HT-29 (cell line): ENCODE results near the gene NSF. TPM values are rescaled to one million over a fixed set of nuclear protein-coding genes. Genes with fewer than 3 reads are reported as not detected.
A peak's percentile ranks its signal among the peaks of the same experiment; 100 is the strongest.

ENCODE experiments used
- DNase-seq: peaks from one replicate; pipeline ENCODE4 v3.0.0-alpha.2; 2015; ENCODE audit warnings: low spot score
- total RNA-seq: library from RNA; depleted of rRNA; stranded (reverse); fragments of >200 nt; shearing (Covaris generic); gene quantifications from 2 replicates; pipeline ENCODE4 v1.2.3, GENCODE V29; 2014

The NSF gene
- total RNA-seq, 1 experiment from 2014 or later = 14.7 TPM

- DNase-seq = no peak
These were observed 127.5 kb downstream of the NSF start for GRCh38 chr17:46717999-46718398.

GRCh38 chr17:46719891-46720290, 129.4 kb downstream of the NSF start:
- no peak for DNase-seq

- no peak for DNase-seq
These were observed 129.9 kb downstream of the NSF start for GRCh38 chr17:46720408-46720807.

GRCh38 chr17:46722662-46723285, 132.3 kb downstream of the NSF start:
- no peak for DNase-seq

GRCh38 chr17:46726206-46726605, 135.7 kb downstream of the NSF start:
- DNase-seq = no peak

GRCh38 chr17:46727572-46728348, 137.3 kb downstream of the NSF start:
- DNase-seq = no peak

- no peak for DNase-seq
These were observed 139.6 kb downstream of the NSF start for GRCh38 chr17:46730026-46730425.

- no peak for DNase-seq
These were observed 140.2 kb downstream of the NSF start for GRCh38 chr17:46730679-46731078.

GRCh38 chr17:46732160-46732559, 141.7 kb downstream of the NSF start:
- no peak for DNase-seq

- no peak for DNase-seq
These were observed 142.4 kb downstream of the NSF start for GRCh38 chr17:46732754-46733398.

GRCh38 chr17:46733837-46734475, 143.5 kb downstream of the NSF start:
- no peak for DNase-seq

GRCh38 chr17:46736100-46736499, 145.6 kb downstream of the NSF start:
- DNase-seq = no peak

GRCh38 chr17:46737326-46737725, 146.9 kb downstream of the NSF start:
- DNase-seq = no peak

GRCh38 chr17:46738544-46738943, 148.1 kb downstream of the NSF start:
- no peak for DNase-seq

- DNase-seq = no peak
These were observed 149.5 kb downstream of the NSF start for GRCh38 chr17:46739982-46740381.

- no peak for DNase-seq
These were observed 150.8 kb downstream of the NSF start for GRCh38 chr17:46741122-46741730.

- peak; percentile 58 for DNase-seq
These were observed 152.2 kb downstream of the NSF start for GRCh38 chr17:46742565-46743270.

- DNase-seq = no peak
These were observed 154.0 kb downstream of the NSF start for GRCh38 chr17:46744441-46744840.

GRCh38 chr17:46745376-46745775, 154.9 kb downstream of the NSF start:
- no peak for DNase-seq

GRCh38 chr17:46751425-46751824, 161.0 kb downstream of the NSF start:
- no peak for DNase-seq

- DNase-seq = no peak
These were observed 163.3 kb downstream of the NSF start for GRCh38 chr17:46753776-46754175.
